Dedifferentiated amniotic fluid mesenchymal stem cell (primary cell): ENCODE data around the gene DYNLT4.

Source experiments
- DNase-seq: peaks from one replicate; pipeline ENCODE4 v3.0.0-alpha.2; 2016; ENCODE audit errors: extremely low spot score

The DYNLT4 gene

GRCh38 chr1:44757420-44757819, 49.7 kb downstream of the DYNLT4 start:
- no peak for DNase-seq
